Prostate gland (tissue), 2 donors: ENCODE measurements around the gene SLC11A1.

Experiments
- POLR2A ChIP-seq: fragments of 450-650 bp; IDR thresholded peaks from one replicate; pipeline ENCODE4 v1.6.1; 2016; ENCODE audit warnings: antibody characterized with exemption, mild to moderate bottlenecking
- POLR2AphosphoS5 ChIP-seq: sonication (generic); formaldehyde crosslinking; IDR thresholded peaks from one replicate; pipeline ENCODE4 v1.6.1; 2017; ENCODE audit warnings: antibody characterized with exemption
- TF ChIP-seq, protein P1 (sequence below), 4 experiments: fragments of 200-600 bp in 2 of 4; fragments of 450-650 bp in 2 of 4; sonication (generic) in 2 of 4; IDR thresholded peaks; 1 replicate in 3 of 4; 2 replicates in 1 of 4; pipeline ENCODE4 v1.5.1; 2016 to 2019; ENCODE audit warnings: antibody characterized with exemption in 4 of 4, mild to moderate bottlenecking in 2 of 4, moderate library complexity in 2 of 4

DNA sequence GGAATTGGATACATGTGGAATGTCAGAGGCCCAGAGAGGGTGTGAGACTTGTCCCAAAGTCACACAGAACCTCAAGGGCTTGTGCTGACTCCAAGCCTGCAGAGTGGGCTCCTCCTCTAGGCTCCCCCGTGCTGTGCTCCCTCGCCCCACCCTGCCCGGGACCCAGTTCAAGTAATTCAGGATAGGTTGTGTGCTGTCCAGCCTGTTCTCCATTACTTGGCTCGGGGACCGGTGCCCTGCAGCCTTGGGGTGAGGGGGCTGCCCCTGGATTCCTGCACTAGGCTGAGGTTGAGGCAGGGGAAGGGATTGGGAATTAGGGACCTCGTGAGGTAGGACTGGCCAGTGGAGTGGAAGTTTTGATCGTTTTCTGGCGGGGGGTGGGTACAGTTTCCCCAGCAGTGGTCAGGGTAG, 20.4 kb downstream of the SLC11A1 start:
- TF ChIP-seq, protein P1, sequence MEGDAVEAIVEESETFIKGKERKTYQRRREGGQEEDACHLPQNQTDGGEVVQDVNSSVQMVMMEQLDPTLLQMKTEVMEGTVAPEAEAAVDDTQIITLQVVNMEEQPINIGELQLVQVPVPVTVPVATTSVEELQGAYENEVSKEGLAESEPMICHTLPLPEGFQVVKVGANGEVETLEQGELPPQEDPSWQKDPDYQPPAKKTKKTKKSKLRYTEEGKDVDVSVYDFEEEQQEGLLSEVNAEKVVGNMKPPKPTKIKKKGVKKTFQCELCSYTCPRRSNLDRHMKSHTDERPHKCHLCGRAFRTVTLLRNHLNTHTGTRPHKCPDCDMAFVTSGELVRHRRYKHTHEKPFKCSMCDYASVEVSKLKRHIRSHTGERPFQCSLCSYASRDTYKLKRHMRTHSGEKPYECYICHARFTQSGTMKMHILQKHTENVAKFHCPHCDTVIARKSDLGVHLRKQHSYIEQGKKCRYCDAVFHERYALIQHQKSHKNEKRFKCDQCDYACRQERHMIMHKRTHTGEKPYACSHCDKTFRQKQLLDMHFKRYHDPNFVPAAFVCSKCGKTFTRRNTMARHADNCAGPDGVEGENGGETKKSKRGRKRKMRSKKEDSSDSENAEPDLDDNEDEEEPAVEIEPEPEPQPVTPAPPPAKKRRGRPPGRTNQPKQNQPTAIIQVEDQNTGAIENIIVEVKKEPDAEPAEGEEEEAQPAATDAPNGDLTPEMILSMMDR (IDR thresholded peaks at IDR 0.05), result no peak
- no peak for TF ChIP-seq POLR2A
- TF ChIP-seq POLR2AphosphoS5, result no peak
